NCI-H2196 (cell line): ENCODE results near the gene MAPK8IP3.

Source experiments
- DNase-seq: peaks from one replicate; lab custom pipeline; 2025; ENCODE audit not compliant: unreplicated experiment; lab: John Stamatoyannopoulos, UW

Gene MAPK8IP3, protein sequence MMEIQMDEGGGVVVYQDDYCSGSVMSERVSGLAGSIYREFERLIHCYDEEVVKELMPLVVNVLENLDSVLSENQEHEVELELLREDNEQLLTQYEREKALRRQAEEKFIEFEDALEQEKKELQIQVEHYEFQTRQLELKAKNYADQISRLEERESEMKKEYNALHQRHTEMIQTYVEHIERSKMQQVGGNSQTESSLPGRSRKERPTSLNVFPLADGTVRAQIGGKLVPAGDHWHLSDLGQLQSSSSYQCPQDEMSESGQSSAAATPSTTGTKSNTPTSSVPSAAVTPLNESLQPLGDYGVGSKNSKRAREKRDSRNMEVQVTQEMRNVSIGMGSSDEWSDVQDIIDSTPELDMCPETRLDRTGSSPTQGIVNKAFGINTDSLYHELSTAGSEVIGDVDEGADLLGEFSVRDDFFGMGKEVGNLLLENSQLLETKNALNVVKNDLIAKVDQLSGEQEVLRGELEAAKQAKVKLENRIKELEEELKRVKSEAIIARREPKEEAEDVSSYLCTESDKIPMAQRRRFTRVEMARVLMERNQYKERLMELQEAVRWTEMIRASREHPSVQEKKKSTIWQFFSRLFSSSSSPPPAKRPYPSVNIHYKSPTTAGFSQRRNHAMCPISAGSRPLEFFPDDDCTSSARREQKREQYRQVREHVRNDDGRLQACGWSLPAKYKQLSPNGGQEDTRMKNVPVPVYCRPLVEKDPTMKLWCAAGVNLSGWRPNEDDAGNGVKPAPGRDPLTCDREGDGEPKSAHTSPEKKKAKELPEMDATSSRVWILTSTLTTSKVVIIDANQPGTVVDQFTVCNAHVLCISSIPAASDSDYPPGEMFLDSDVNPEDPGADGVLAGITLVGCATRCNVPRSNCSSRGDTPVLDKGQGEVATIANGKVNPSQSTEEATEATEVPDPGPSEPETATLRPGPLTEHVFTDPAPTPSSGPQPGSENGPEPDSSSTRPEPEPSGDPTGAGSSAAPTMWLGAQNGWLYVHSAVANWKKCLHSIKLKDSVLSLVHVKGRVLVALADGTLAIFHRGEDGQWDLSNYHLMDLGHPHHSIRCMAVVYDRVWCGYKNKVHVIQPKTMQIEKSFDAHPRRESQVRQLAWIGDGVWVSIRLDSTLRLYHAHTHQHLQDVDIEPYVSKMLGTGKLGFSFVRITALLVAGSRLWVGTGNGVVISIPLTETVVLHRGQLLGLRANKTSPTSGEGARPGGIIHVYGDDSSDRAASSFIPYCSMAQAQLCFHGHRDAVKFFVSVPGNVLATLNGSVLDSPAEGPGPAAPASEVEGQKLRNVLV (N-terminal part only)

DNA sequence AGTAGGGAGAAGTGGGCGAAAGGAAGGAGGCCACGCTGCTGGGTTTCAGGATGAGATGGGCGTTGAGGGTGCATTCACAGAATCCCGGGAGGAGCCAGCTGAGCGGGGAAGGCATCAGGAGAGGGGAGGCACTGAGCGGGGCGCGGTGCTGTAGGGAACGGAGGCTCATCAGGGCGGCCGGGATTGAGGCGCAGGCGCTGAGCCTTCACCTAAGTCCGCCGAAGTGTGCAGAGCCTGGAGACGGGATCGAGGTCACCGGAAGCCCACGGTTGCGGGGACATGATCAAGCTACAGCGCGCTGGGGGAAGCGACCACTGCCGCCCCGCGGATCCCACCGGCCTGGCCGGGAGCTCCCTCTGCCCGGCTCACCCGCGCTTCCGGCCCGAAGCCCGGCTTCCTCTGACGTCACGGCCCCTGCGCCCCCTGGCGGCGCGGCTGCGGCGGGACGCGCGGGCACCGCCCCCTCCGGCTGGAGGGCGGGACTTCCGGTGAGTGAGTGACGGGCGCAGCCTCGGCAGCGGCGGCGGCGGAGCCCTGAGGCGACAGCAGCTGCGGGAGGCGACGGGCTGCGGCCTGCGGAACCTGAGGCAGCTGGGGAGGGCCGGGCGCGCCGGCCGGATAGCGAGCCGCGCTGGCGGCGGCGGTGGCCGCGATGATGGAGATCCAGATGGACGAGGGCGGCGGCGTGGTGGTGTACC lies at the start of gene MAPK8IP3:
Gene MAPK8IP3 (plus strand): TSS at position 508 of the 698 bp plus-strand sequence. CDS start 145 bp downstream, at position 653.
- peak; percentile 92 for DNase-seq

DNA sequence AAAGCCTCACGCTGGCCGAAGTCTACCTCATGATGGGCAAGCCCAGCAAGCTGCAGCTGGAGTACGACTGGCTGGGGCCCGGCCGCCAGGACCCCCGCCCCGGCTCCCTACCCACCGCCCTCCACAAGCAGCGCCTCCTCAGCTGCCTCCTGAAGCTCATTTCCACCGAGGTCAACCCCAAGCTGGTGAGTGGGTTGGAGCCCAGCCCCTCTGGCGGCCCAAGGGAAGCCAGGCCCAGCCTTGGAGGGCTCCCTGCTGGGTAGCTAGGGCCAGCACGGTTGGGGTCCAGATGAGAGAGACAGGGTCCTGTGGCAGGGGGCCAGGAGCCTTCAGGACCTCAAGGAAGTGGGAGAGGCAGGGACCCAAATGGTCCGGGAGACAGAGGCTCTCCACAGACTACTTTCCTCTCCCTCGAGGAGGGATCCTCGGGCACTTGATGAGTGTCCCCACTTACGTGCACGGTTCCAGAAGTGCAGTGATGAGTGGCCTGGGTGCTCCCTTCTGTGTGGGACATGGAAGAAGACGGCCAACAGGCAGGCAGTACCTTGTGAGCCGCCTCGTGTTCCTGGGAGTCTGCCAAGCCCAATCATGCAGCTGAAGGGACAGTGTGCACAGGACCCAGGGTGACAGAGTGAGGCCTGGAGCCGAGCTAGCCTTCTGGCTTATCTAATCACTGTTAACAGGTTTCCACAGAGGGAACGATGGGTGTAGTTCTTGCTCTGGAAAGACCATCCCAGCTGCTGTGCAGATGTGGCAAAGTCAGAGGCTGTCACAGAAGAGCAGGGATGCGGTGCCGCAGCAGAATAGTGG lies 49.0 kb upstream of the MAPK8IP3 start:
- DNase-seq = no peak

DNA sequence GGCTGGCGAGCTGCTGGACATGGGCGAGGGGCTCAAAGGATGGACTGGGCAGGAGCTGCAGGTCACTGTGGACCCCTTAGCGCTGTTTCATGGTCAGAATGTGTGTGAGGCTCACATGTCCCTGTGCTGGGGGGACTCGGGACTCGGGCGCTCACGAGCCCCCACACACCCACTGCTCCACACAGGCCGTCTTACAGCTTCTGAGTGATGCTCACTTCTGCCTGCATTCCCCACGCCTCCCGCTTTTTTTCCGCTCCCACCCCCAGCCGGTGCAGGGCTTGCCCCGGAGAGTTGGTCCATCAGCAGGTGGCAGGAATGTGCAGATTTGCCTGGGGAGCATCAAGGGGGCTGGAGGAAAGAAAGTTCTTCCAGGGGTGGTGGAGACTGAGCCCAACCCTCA lies 48.2 kb upstream of the MAPK8IP3 start:
- no peak for DNase-seq

DNA sequence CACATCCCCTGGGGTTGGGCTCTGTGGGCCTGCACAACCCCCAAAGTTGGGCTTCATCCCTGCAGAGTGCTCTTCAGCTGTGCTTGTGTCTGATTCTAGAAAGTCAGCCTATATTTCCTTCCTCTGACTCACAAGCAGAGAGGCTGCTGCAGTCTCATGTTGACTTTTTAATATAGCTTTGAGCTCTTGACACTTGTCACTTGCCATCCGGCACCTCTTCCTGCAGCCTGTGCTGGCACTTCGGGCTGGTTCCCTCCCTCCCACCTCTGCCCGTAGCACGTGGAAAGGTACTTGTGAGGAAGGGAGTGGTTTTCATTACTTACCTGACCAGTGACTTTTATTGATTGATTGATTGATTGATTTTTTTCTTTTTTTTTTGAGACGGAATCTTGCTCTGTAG lies 47.0 kb upstream of the MAPK8IP3 start:
- no peak for DNase-seq

DNA sequence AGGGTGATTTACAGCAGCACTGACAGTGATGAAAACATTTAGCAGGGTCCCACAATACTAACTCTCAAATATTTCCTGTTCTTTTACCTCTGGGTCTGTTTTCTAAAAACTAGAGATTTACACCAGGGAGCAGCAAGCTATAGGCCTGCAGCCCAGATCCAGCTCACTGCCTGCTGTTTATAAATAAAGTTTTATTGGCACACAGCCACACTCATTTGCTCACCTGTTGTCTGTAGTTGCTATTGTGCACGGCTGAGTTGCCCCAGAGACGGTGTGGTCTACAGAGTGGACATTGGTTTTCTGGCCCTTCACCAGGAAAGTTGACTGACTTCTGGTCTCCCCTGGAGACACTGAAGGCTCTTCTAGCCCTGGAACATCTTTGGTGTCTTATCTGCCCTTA lies 44.2 kb upstream of the MAPK8IP3 start:
- no peak for DNase-seq

DNA sequence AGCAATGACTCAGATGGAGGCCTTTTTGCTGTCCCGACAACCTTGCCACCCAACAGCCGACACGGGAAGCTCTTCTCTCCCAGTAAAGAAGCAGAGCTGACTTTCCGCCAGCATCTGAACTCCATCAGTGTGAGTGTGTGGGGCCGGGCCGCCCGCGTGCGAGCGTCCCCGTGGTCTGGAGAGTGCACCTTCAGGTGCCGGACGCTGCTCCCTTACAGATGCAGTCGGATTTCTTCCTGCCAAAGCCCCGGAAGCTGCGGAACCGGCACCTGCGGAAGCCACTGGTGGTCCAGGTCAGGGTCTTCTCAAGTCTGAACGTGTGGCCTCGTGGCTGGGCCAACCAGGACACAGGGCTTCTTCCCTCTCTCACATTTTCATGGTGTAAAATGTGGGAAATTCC lies 43.5 kb upstream of the MAPK8IP3 start:
- no peak for DNase-seq

DNA sequence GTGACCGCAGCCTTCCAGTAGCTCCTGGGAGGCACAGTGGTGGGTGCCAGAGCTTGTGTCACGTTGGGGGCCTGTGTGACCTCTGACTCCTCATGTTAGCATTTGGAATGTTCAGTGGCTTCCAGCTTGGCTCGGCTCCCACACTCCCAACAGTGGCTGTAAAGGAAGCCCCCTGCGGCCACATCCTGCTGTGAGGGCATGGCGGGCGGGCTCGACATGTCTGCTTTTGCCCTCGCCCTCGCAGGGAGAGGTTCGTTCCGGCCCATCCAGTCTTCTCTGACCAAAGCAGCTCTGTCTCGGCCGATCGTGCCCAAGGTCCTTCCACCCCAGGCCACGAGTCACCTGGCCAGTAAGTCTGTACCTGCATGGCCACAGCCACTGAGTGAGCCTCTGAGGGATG lies 40.2 kb upstream of the MAPK8IP3 start:
- no peak for DNase-seq

DNA sequence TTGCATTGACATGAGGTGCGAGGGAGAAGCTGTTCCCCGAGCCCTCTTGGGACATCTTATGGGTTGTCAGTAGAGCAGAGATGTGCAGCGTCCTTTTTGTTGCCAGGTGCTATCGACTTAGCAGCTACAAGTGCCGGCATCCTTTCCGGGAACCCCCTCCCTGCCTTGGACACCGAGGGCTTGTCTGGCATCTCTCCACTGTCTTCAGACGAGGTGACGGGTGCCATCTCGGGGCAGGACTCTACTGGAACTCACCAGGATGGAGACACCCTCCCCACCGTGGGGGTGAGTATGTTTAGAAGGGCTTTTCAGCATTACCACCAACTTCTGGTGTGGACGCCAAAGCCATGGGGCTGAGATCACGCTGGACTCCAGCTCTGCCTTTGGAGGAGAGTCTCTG lies 39.7 kb upstream of the MAPK8IP3 start:
- no peak for DNase-seq

DNA sequence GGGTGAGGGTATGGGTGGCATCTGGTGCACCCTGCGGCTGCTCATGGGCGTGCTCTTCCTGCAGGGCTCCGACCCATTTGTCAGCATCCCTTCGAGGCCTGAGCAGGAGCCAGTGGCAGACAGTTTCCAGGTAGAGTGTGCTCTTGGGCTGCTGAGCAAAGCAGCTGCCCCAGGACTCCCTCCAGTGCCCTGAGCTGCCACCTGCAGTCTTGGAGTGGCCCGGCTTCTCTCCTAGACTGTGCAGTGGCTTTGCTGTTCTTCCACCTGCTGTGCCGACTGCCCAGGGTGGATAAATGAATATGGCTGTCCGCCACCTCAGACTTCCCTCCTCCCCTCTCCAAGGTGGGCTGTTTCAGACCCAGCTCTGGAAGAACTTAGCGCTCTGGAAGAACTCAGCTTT lies 38.7 kb upstream of the MAPK8IP3 start:
- DNase-seq = no peak

DNA sequence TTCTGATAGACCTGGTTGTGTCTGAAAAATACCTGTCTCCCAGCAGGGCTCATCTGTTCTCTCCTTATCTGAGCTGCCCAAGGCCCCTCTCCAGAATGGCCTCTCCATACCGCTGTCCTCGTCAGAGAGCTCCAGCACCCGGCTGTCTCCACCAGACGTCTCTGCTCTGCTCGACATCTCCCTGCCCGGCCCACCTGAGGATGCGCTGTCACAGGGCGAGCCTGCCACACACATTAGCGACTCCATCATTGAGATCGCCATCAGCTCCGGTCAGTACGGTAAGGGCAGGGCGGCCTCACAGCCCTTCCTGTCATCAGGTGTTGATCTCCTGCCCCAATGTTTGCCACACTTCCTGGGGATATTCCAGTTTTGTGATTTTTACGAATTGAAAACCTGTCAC lies 38.1 kb upstream of the MAPK8IP3 start:
- no peak for DNase-seq

DNA sequence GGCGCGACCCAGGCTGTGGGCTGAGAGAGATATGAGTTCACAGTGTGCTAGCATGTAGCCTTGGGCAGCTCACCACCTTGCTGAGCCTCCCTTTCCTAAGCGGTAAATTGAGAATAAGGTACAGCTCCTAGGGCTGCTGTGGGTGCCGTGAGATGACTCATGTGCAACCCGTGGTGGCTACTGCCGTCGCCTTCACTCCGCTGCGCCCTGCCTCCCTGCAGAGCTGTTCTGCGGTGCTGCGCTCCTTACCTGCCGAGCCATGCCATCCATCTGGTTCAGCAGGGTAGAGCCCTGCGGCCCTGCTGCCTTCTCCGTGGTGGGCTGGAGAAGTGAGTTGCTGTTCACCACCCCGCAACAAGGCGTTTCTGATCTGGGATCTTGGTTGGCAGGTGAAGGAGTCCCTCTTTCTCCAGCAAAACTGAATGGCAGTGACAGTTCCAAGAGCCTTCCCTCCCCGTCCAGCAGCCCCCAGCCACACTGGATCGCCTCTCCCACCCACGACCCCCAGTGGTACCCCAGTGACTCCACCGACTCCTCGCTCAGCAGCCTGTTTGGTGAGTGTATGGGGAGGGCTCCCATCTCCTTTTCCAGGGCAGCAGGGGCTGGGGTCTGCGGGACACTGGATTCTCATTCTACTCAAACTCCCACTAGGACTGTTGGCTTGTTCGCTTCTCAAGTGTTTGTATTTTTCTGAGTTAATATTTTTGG lies 37.2 kb upstream of the MAPK8IP3 start:
- no peak for DNase-seq

DNA sequence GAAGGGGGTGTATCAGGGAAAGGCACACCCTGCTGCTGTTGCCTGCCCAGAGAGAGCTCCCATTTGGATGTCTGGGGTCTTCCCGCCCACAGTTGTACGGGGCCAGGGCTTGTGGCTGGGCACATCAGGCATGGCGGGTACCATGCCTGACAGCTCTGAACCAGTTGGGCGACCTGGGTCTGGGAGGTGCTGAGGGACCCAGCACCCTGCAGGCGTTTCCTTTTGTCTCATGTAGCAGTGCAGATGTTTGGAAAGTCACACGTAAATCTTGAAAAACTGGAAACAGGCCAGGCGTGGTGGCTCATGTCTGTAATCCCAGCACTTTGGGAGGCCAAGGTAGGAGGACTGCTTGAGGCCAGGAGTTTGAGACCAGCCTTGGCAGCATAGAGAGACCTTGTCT lies 36.3 kb upstream of the MAPK8IP3 start:
- no peak for DNase-seq

DNA sequence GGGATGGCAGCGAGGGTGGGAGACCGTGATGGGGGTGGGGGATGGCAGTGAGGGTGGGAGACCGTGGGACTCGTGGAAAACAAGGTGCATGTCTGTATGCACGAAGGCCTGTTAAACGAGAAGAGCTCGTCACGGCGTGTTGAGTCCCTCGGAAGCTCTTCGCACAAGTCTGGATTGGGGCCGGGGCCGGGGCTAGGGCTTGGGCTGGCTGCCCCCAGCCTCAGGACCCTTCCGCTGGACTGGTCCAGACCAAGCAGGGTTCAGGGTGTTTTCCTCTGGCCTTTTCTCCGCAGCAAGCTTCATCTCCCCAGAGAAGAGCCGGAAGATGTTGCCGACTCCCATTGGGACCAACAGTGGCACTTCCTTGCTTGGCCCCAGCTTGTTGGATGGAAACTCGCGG lies 35.6 kb upstream of the MAPK8IP3 start:
- DNase-seq = no peak

DNA sequence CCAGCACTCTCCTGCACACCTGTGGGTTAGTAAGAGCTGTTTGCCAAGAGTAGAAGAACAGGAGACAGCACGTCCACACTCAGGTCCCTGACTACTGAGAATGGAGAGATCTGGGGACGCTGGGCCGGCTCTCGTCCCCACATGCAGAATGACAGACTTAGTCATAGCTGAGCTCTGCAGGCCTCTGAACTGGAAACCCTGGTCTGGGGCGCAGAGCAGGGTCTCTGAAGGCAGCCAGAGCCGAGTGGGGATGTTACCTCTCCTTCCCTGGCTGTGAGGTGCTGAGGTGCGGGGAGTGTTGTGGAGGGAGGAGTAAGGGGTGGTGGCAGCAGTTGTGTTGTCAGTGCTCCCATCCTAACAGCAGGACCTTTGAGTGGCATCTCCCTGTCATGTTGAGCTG lies 35.1 kb upstream of the MAPK8IP3 start:
- DNase-seq = no peak

DNA sequence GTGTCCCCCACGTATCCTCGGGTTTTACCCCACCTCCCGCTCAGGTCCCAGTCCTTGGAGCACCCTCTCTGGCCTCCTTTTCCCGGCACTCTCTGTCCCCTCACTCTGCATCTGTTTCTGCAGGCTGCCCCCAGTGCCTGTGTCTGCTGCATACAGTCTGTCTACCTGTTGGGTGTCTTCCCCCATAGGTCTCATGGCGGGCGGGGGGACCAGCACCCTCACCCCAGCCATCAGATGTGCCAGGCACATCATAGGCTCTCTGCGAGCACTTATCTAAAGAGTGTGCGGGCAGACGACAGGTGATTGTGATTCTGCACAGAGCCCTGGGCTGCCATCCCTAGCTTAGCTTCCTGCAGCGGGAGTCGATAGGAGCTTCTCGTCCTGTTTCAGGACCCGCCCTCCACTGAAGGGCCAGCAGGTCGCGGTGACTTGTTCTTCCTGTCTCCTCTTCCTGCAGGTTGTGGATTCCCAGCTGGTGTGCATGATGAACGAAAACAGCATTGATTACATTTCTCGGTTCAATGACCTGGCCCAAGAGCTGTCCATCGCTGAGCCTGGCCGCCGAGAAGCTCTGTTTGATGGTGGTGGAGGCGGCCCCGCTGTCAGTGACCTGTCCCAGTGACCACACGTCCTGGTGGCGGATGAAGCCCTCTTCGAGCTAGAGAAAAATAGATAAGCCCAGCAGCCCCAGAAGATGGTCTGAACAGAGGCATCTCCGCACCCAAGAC lies 32.4 kb upstream of the MAPK8IP3 start:
- no peak for DNase-seq

DNA sequence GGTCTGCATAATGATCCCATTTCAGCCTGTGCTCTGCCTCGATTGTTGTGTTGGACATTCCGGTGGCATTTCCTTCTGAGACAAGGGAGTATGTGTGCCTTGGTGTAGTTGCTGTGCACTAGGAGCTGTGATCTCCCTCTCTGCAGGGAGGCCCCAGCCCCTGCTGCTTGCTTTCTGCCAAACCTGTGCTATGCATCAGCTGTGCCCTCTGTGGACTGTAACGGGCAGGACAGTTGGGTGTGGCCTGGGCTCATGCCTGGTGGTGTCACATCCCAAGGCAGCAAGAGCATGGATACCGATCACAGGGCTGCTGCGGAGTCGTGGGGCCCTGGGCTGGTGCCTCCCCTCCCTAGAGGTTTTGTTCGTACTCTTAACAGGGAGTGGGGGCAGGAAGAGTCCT lies 31.7 kb upstream of the MAPK8IP3 start:
- no peak for DNase-seq

DNA sequence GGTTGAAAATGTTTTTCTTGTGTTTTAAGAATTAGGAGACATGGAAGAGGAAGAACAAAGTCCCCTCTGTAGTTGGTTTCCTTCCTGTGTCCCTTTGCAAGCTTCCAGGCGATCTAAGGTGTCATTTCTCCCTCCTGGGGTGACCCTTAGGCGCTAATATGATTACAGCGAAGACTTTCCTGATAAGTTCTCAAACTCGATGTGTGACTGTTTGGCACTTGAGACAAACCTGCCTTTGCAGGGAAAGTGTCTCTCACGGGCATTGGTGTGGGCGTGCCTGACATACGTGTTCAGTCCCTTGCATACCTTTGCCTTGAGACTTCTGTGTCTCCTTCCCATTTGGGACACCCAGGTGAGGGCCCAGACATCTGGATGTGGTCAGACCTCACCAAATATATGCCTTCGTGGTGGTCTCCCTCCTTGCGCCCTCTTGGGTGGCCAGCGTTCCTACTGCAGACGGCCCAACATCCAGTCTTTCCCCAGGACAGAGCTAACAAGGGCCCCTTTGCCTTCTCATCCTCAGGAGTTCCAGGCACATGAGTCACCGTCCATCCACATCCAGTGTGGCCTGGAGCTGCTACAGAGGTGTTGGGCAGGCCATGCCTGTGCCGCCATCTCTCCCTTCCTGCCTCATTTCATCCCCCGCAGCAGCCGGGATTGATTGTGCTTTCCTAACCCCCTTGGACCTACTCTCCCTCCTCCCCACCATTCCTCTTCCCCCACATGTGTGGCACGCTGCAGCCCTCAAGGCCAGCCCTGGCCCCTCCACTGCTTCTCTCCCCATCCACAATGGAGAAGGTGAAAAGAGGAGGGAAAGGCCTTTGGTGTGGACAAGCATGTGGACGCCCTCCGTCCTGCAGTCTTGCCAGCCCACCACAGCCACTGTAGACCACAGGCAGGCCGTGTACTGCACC lies 31.0 kb upstream of the MAPK8IP3 start:
- no peak for DNase-seq

DNA sequence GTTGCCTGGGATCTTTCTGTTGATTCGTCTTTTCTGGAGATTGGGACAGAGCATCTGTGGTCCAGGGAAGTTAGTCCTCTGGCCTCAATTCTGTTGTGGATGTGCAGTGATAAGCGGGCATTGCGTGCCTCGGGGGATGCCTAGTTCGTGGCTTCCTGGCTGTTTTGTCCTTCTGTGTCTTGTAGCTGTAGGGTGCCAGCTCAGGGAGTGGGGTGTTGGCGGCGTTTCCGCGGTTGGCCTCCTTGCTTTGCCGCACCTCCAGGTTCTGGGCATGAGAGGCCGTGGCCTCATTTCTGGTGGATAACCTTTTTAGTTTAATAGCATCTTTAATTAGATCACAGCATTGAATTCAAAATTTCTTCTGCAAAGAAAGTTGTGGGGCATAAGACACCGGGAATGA lies 29.3 kb upstream of the MAPK8IP3 start:
- DNase-seq = no peak
